NB4 (cell line): ENCODE results near the gene CRHR2.

ENCODE experiments used
- CTCF ChIP-seq: IDR thresholded peaks from one replicate; pipeline ENCODE4 v1.5.1; 2012; ENCODE audit warnings: low read depth, low read length
- MAX ChIP-seq: IDR thresholded peaks from 2 replicates; pipeline ENCODE4 v1.6.1; 2011; ENCODE audit warnings: low read depth, low read length
- POLR2A ChIP-seq: IDR thresholded peaks from 2 replicates; pipeline ENCODE4 v1.6.1; 2011; ENCODE audit warnings: mild to moderate bottlenecking; ENCODE audit not compliant: insufficient read length; ENCODE audit errors: extremely low read depth

GRCh38 chr7:30705596-30705995 is 23.3 kb upstream of the CRHR2 start:
- no peak for TF ChIP-seq CTCF
- TF ChIP-seq POLR2A: no peak
- no peak for TF ChIP-seq MAX
